K562 (cell line): ENCODE measurements around the gene UMAD1.

Experiments
- CHD1 ChIP-seq: fragments of 200-600 bp; sonication (generic); IDR thresholded peaks from one replicate; pipeline ENCODE4 v1.6.1; 2012; ENCODE audit warnings: mild to moderate bottlenecking, moderate library complexity, low read length, inconsistent platforms
- POLR2A ChIP-seq: fragments of 450-650 bp; conservative IDR thresholded peaks from 2 replicates; pipeline ENCODE4 v1.6.1; 2016
- RAD21 ChIP-seq, 2 experiments: fragments of 250-450 bp in 1 of 2; fragments of 450-650 bp in 1 of 2; sonication (Bioruptor Pico) in 1 of 2; formaldehyde crosslinking in 1 of 2; IDR thresholded peaks in 1 of 2; conservative IDR thresholded peaks in 1 of 2; 2 replicates each; pipeline versions ENCODE4 v1.4.0 to v1.8.0; 2020 to 2022; ENCODE audit warnings: mild to moderate bottlenecking in 2 of 2, moderate library complexity in 1 of 2
- ZFX ChIP-seq: sonication (generic); formaldehyde crosslinking; IDR thresholded peaks from 2 replicates; pipeline ENCODE4 v1.8.0; 2022; ENCODE audit warnings: mild to moderate bottlenecking, missing genetic modification reagents, moderate library complexity

DNA sequence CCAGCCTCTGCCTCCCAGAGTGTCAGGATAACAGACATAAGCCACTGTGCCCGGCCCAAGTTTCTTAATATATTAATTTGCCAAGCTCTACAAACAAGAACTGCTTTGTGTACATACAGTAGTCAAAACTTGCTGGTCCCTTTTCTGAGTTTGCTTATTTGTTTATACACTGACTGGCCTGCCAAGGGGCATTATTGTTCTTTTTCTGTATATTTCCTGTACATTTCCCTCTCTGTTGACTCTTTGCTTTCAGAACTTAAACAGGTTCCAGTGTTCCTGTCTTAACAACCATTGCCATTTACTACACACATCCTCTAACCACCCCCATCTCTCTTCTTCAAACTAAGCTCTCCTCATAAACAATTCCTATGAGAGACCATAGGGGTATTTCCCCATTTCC is 139.3 kb downstream of the UMAD1 start:
- no peak for TF ChIP-seq RAD21 (CRISPR knock-in tag; conservative IDR thresholded peaks at IDR 0.05 in 1 of 2, IDR thresholded peaks at IDR 0.05 in 1 of 2)
- no peak for TF ChIP-seq ZFX (CRISPR knock-in tag)
- TF ChIP-seq POLR2A = no peak
- TF ChIP-seq CHD1 = no peak
